ENCODE measurements around the gene SPATA25. TPM values are rescaled to one million over a fixed set of nuclear protein-coding genes. Genes with fewer than 3 reads are reported as not detected.

Gene SPATA25
- polyA plus RNA-seq, 6 donors from 2014 or later = not detected

DNA sequence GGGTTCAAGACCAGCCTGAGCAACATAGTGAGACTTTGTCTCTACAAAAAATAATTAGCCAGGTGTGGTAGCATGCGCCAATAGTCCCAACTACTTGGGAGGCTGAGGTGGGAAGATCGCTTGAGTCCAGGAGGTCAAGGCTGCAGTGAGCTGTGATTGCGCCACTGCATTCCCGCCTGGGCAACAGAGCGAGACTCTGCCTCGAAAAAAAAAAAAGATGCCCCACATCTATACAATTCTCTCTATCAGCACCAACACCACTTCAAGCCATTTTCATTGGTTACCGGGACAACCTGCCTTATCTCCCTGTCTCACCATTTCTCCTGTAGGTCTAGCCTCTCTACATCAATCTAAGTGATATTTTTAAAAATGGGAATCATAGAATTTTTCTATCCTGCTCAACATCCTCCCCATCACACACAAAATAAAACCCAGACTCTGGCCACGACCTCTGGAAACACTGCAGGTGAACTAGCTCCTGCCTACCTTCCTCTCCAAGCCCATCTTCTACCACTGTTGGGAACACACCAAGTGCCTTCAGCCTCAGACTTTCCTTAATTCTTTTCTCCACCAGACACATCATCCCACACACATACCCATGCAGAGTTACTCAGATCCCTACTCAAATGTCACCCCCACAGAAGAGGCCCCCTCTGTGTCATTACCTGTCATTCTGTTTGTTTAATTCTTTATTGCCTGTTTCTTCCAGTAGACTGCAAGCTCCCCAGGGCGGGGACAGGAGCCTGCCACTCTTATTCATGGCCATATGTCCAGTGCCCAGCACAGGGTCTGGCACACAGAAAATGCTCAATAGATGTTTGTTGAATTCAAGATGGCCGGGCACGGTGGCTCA lies 34.1 kb upstream of the SPATA25 start:
- H3K9me3 Mint-ChIP-seq = no peaks in the 10 kb centered on the region
- H3K4me1 Mint-ChIP-seq = peaks cover 0 to 6% (median 4%) of the 10 kb centered on the region in 3 donors
- peaks cover 4 to 45% (median 32%) of the 10 kb centered on the region in 3 donors for H3K27me3 Mint-ChIP-seq
- H3K4me3 Mint-ChIP-seq = no peak overlapping the region
- H3K27ac Mint-ChIP-seq = peak overlapping the region in 1 of 6 donors; percentile 38
- ATAC-seq (ENCODE audit: low read depth in 2 of 2) = no peak
- H3K36me3 Mint-ChIP-seq = no peaks in the 10 kb centered on the region
- DNase-seq = no peak

DNA sequence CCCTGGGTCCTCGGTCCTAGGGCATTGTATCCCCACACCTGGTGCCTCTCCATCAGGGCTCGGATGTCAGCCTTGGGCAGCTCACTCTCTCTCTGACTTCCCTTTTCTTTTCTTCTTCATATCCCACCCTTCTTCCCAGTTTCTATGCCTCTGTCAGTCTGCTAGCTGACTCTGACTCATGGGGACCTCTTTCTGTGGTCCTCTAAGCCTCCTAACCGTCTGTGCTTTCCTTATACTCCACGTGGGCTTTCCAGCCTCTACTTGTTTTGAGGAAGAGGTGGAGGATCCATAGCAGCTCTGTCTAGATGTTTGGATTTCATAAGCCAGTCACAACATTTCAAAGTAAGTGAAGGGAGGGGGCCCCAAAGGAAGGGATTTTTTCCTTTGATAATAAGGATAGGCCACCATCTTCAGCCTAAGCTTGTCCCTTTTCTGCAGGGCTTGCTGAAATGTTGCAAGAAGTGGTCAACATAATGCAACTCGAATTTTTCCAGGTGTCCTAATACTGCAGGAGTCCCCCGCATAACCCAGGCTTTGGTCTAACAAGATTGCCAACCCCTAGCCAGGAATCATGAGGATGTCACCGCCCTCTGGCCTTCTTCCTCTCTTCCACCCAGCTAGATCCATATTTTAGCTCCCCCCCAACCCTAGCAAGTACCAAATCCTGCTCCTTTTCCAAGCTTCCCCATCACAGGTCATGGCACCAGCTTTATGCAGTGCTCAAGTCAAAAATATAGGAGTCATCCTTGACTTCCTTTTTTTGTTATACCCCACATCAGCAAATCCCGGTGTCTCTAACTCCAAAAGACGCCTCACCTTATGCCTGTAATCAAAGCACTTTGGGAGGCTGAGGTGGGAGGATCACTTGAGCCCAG lies 33.3 kb upstream of the SPATA25 start:
- DNase-seq = no peak
- ATAC-seq (ENCODE audit: low read depth in 2 of 2) = no peak
- Mint-ChIP-seq H3K4me3 (peak overlapping the region in 1 of 8 donors; percentile 29), H3K4me1 (peaks cover 0 to 6% (median 4%) of the 10 kb centered on the region in 3 donors), H3K9me3 (peaks cover 0 to 2% (median 0%) of the 10 kb centered on the region in 7 donors), H3K27ac (peak overlapping the region in 1 of 6 donors; percentile 38), H3K27me3 (peaks cover 4 to 54% (median 39%) of the 10 kb centered on the region in 3 donors), H3K36me3 (no peaks in the 10 kb centered on the region)

DNA sequence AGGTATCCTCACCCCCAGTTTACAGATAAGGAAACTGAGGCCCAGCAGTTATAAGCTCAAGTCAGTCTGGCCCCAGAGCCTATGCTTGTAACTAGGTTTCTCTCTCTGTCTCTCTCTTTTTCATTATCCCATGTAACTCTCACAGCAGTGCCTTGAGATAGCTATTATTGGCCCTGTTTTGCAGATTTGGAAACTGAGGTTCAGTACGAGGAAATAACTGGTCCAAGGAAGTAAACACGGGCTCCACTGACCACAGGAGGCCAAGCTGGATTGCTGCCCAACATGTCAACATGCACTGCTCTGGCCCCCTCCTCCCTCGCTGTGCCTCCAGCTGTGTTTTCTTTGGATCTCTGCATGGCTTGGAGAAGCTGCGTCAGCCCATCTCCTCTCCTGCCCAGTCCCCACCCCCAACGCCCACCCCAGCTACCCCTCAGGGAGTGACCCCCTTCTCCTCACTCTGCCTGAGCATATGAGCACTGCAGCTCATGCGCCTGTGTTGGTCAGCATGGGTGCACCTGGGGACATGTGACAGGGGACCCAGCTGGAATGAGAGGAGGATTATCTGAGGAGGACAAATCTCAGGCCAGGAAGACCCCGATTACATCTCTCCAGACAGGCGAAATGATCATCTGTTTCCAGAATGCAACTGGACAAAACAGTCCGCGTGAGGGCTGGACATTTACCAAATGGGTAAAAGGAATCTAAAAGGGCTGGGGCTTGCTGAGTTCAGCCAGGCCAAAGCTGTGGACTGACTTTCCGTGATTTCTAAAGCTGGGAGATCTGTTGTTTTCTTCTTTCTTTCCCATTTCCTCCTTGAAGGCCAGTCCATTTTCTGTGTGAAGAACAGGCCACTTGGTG lies 32.3 kb upstream of the SPATA25 start:
- no peak for DNase-seq
- Mint-ChIP-seq H3K36me3 (no peaks in the 10 kb centered on the region), H3K4me1 (peaks cover 0 to 6% (median 4%) of the 10 kb centered on the region in 3 donors), H3K4me3 (no peak overlapping the region), H3K27me3 (peaks cover 4 to 54% (median 39%) of the 10 kb centered on the region in 3 donors), H3K9me3 (peaks cover 0 to 2% (median 0%) of the 10 kb centered on the region in 7 donors), H3K27ac (no peak overlapping the region)
- ATAC-seq (ENCODE audit: low read depth in 2 of 2) = no peak

DNA sequence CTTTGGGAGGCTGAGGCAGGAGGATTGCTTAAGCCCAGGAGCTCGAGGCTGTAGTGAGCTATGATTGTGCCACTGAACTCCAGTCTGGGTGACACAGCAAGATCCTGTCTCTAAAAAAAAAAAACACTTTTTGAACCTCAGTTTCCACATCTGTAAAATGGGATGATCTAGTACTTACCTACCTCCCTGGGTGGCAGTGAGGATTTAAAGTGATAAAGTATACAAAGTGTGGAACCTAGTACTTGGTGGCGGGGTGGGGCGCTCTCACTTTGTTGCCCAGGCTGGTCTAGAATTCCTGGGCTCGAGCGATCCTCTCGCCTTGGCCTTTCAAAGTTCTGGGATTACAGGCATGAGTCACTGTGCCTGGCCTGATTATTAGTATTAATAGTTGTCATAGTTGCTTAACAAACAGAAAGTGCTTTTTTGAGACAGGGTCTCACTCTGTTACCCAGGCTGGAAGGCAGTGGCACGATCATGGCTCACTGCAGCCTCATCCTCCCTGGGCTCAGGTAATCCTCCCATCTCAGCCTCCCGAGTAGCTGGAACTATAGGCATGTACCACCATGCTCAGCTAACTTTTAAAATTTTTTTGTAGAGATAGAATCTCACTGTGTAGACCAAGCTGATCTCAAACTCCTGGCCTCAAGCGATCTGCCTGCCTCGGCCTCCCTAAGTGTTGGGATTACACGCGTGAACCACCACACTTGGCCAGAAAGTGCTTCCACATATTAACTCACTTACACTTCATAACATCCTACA lies 31.5 kb upstream of the SPATA25 start:
- DNase-seq = no peak

DNA sequence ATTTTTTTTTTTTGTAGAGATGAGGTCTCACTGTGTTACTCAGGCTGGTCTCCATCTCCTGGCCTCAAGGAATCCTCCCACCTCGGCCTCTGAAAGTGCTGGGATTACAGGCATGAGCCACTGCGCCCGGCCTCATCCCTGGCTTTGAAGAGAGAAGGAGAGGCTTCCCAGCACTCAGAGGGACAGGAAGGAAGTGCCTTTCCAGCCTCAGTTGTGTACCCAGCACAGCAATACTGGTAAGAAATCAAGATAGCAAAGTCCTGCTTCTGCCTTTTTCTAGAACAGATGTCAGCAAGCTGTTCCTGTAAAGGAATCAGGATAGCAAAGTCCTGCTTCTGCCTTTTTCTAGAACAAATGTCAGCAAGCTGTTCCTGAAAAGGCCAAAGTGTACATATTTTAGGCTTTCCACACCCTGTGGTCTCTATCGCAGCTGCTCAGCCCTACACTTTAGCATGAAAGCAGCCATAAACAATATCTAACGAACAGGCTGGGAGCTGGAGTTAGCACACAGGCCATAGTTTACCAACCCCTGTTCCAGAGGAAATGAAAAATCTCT lies 30.8 kb upstream of the SPATA25 start:
- Mint-ChIP-seq H3K4me1 (peaks cover 0 to 6% (median 4%) of the 10 kb centered on the region in 3 donors), H3K27ac (no peak overlapping the region), H3K9me3 (peaks cover 0 to 2% (median 0%) of the 10 kb centered on the region in 7 donors), H3K27me3 (peaks cover 10 to 62% (median 47%) of the 10 kb centered on the region in 3 donors), H3K4me3 (no peak overlapping the region), H3K36me3 (no peaks in the 10 kb centered on the region)
- ATAC-seq (ENCODE audit: low read depth in 2 of 2) = no peak
- DNase-seq = no peak

More for the DNA sequence above, 31.5 kb upstream of the SPATA25 start:
- Mint-ChIP-seq H3K27me3 (peaks cover 10 to 62% (median 47%) of the 10 kb centered on the region in 3 donors), H3K4me3 (no peak overlapping the region), H3K36me3 (no peaks in the 10 kb centered on the region), H3K9me3 (peaks cover 0 to 2% (median 0%) of the 10 kb centered on the region in 7 donors), H3K27ac (peak overlapping the region in 1 of 6 donors; percentile 14), H3K4me1 (peaks cover 0 to 6% (median 4%) of the 10 kb centered on the region in 3 donors)
- ATAC-seq (ENCODE audit: low read depth in 2 of 2) = no peak

DNA sequence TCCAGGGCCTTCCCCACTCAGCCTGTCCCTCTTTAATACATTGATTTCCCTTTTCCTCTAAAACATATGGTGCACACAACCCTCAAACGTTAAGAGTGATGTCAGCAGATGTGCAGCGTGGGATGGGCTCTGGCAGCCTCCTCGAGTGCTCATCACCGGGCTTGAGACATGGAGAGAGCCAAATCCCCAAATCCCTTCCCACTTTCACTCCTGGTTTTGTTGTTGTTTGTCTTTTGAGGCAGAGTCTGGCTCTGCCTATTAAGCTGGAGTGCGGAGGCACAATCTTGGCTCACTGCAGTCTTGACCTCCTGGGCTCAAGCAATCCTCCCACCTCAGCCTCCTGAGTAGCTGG lies 30.3 kb upstream of the SPATA25 start:
- peaks cover 1 to 6% (median 4%) of the 10 kb centered on the region in 3 donors for H3K4me1 Mint-ChIP-seq
- DNase-seq (no peak), ATAC-seq (ENCODE audit: low read depth in 2 of 2) (no peak)
- H3K27me3 Mint-ChIP-seq = peaks cover 10 to 61% (median 47%) of the 10 kb centered on the region in 3 donors
- no peaks in the 10 kb centered on the region for H3K36me3 Mint-ChIP-seq
- no peak overlapping the region for H3K4me3 Mint-ChIP-seq
- peaks cover 0 to 2% (median 0%) of the 10 kb centered on the region in 7 donors for H3K9me3 Mint-ChIP-seq
- H3K27ac Mint-ChIP-seq = no peak overlapping the region

DNA sequence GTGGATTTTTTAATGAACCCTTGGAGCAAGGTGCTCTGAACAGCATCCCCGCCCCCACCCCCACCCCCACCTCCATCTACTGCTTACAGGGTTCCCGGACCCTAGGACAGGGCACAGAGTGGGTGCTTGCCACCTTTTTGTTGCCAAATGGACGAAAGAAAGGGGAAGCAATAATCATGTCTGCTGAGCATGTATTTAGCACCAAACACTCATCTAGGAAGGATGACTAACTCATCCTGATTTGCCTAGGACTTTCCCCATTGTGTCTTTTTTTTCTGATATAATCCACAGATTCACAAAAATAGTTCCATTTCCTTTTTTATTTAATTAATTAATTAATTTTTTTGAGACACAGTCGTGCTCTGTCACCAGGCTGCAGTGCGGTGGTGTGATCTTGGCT lies 25.7 kb upstream of the SPATA25 start:
- no peaks in the 10 kb centered on the region for H3K36me3 Mint-ChIP-seq
- H3K27ac Mint-ChIP-seq = no peak overlapping the region
- no peak for ATAC-seq (ENCODE audit: low read depth in 2 of 2)

DNA sequence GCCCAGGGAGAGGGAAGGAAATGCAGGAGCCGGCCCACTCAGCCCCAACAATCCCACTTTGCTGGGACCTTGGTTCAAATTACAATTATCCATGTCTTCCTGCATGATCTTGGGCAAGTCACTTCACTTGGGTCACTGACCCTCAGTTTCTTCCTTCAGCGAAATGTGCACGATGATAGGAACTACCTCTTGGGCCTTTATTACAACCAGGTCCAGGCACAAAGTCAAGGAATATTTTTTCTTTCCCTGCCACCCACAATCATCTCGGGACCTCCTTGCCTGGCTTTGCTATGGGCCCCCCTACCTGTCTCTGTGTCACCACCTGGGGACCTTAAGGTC lies 24.9 kb upstream of the SPATA25 start:
- peaks cover 10 to 19% (median 18%) of the 10 kb centered on the region in 3 donors for H3K27me3 Mint-ChIP-seq
- DNase-seq (no peak), ATAC-seq (ENCODE audit: low read depth in 2 of 2) (no peak)
- peaks cover 12 to 21% (median 20%) of the 10 kb centered on the region in 3 donors for H3K4me1 Mint-ChIP-seq
- peak overlapping the region in 7 of 8 donors; percentile 49 to 94 (median 65) for H3K4me3 Mint-ChIP-seq
- no peaks in the 10 kb centered on the region for H3K36me3 Mint-ChIP-seq
- no peak overlapping the region for H3K27ac Mint-ChIP-seq
- H3K9me3 Mint-ChIP-seq = peaks cover 0 to 5% (median 0%) of the 10 kb centered on the region in 7 donors

More for the DNA sequence above, 25.7 kb upstream of the SPATA25 start:
- H3K27me3 Mint-ChIP-seq = peaks cover 10 to 25% (median 18%) of the 10 kb centered on the region in 3 donors
- no peak for DNase-seq
- peaks cover 12 to 21% (median 20%) of the 10 kb centered on the region in 3 donors for H3K4me1 Mint-ChIP-seq
- H3K4me3 Mint-ChIP-seq = peak overlapping the region in 1 of 8 donors; percentile 44
- H3K9me3 Mint-ChIP-seq = peaks cover 0 to 5% (median 0%) of the 10 kb centered on the region in 7 donors

DNA sequence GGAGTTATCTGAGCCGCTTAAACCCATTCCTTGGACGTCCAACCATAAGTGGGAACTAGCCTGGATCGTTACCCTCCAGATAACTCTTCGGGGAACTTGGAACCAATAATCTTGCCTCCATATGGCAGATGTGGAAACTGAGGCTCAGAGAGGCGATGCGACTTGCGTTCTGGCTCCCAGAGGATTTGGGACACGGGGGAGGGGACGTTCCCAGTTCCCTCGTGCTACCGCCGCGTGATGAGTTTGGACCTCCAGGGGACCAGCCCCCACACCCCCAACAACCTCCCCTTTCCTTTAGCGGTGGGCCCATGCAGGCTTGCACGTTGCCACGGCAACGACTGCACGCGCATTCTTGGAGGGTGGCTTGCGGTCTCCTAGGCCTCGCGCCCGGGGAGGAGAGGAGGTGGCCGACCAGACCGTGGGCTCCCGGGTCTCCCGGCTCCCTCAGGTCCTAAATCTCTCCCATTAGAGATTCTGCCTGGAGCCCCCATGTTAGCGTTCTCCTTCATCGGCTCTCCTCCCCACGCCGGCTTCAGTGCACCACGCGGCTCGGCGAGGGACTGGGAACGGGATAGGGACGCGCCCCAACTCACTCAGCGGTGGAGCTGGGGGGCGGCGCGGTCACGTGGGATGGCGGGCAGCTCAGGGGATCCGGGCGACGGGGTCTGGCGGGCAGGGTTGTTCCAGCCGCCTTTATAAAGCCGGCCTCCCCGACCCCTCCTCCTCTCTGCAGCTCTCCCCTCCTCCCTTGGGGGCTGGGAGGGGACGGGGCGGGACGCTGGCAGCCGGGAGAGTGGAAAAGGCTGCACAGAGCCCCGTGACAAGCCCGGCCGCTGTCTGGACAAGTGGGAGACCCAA lies 24.3 kb upstream of the SPATA25 start, which contains the start of gene PLTP:
Gene PLTP (minus strand): TSS at position 670 of the 858 bp plus-strand sequence. CDS start 703 bp downstream, outside the sequence.
- peaks cover 12 to 21% (median 20%) of the 10 kb centered on the region in 3 donors for H3K4me1 Mint-ChIP-seq
- peak; percentile 24 to 27 for ATAC-seq (ENCODE audit: low read depth in 2 of 2)
- peak within 1 kb of the TSS in 5 of 6 donors; percentile 18 to 84 (median 59) for H3K27ac Mint-ChIP-seq
- peaks cover 10 to 18% (median 17%) of the 10 kb centered on the region in 3 donors for H3K27me3 Mint-ChIP-seq
- H3K9me3 Mint-ChIP-seq = peaks cover 0 to 5% (median 0%) of the 10 kb centered on the region in 7 donors
- peak; percentile 44 for DNase-seq
- H3K4me3 Mint-ChIP-seq = peak within 1 kb of the TSS; percentile 59 to 94 (median 85)
- no peaks in the 10 kb centered on the region for H3K36me3 Mint-ChIP-seq

DNA sequence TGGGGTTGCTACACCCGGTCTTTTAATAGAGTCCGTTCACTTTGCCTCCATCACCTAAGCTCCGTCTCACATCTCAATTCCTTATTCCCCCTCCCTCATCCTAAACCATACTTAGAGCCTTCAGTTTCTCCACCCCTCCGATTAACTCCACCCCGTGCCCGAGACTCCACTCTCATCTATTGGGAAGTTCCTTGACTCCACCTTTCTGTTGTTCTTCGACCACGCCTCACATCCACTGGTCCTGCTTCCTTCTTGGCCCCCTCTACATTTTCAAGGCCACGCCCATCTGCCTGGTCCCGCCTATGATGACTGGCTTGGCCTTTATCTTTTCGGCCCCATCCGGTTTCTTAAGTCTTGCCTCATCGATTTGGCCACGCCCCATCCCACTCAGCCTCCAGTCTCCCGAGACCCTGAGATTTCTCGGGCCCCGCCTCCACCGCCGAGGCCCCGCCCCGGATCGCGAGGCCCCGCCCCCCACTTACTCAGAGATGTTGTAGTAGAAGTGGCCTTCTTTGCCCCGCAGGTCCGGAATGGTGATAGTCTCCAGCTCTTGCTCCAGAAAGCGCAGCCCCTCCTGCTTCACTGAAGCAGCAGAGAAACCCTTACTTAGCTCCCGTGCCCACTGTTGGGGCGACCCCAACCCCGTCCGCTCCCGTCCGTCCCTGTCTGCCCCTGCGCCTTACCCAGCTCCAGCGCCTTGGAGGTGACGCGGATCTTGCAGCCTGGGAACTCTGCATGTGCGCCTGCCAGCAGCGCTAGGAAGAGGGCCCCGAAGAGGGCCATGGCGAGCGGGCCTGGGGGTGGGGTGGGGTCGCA lies 23.5 kb upstream of the SPATA25 start:
- Mint-ChIP-seq H3K36me3 (no peaks in the 10 kb centered on the region), H3K4me1 (peaks cover 12 to 21% (median 20%) of the 10 kb centered on the region in 3 donors), H3K9me3 (peaks cover 0 to 5% (median 0%) of the 10 kb centered on the region in 7 donors), H3K27me3 (peaks cover 8 to 10% (median 10%) of the 10 kb centered on the region in 3 donors), H3K27ac (peak overlapping the region; percentile 56 to 88 (median 74)), H3K4me3 (peak overlapping the region; percentile 59 to 94 (median 85))
- ATAC-seq (ENCODE audit: low read depth in 2 of 2) (peak; percentile 88), DNase-seq (peak; percentile 89)
